ENCODE measurements around the gene PTTG1IP.
"Not testable (repeated sequence)": the region's sequence is repeated elsewhere in the genome, so short reads cannot be mapped to it uniquely, and the experiment has no call there.

Gene PTTG1IP

DNA sequence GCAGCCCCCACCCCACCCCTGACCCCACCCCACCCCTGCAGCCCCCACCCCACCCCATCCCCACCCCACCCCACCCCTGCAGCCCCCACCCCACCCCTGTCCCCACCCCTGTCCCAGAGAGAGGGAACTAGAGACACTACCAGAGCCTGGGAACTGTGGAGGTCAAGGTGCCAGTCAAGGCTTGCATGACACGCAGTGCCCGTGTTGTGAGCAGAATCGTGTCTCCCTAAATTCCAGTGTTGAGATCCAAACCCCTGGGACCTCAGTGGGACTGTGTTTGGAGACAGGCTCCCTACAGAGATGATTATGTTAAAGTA lies 37.2 kb downstream of the PTTG1IP start:
- CTCF ChIA-PET: no interaction called here
- no peak for DNase-seq (ENCODE audit: extremely low spot score)
- TF ChIP-seq, protein P1, sequence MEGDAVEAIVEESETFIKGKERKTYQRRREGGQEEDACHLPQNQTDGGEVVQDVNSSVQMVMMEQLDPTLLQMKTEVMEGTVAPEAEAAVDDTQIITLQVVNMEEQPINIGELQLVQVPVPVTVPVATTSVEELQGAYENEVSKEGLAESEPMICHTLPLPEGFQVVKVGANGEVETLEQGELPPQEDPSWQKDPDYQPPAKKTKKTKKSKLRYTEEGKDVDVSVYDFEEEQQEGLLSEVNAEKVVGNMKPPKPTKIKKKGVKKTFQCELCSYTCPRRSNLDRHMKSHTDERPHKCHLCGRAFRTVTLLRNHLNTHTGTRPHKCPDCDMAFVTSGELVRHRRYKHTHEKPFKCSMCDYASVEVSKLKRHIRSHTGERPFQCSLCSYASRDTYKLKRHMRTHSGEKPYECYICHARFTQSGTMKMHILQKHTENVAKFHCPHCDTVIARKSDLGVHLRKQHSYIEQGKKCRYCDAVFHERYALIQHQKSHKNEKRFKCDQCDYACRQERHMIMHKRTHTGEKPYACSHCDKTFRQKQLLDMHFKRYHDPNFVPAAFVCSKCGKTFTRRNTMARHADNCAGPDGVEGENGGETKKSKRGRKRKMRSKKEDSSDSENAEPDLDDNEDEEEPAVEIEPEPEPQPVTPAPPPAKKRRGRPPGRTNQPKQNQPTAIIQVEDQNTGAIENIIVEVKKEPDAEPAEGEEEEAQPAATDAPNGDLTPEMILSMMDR (IDR thresholded peaks at IDR 0.05; ENCODE audit: control extremely low read depth, extremely low read depth, low read depth, missing control alignments): no peak
- POLR2A ChIA-PET: no interaction called here

DNA sequence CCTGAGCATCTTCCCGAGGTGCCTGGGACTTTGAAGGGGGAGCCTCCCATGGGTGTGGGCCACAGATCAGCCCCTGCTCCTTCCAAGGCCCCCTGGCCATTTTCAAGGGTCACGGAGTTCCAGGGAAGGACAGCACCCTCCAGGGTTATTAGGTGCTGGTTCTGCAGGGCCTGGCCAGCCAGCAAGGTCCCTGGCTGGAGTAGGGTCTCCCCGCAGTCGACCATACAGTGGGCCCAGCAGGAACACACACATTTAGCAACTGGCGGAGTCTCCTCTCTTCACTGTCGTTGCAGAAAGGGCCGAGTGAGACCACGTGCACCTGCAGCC lies 37.9 kb downstream of the PTTG1IP start:
- TF ChIP-seq, protein P1 (IDR thresholded peaks at IDR 0.05; ENCODE audit: control extremely low read depth, extremely low read depth, low read depth, missing control alignments): no peak
- DNase-seq (ENCODE audit: extremely low spot score): no peak
- ChIA-PET CTCF (no interaction called here), POLR2A (no interaction called here)

DNA sequence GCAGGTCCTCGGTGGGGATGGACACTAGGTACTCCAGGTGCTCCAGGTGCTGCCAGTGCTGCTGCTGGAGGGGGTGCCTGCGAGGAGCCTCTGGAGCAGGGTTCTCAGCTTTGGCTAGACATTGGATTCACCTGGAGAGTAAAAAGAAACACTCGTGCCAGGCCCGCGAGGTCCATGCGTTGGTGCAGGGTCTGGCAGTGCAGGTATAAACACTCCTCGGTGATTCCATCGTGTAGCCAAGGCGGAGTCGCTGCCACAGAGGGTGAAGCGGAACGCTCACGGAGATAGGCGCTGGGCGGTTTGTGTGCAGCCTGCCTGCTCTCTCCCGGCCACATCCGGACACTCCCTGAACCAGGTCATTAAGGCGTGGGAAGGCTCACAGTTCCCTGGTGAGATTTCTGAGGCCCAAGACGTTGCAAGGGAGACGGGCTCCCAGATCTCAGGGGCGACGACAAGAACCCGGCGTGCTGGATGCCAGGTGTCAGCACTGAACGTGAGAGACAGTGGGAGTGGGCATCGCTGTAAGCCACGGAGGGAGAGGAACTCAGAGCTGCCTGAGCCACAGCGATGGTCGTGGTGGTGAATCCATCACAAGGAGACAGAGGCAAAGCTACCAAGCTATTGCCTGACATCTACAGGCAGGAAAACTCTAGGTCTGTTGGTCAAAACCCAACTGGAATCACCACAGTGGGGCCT lies 38.4 kb downstream of the PTTG1IP start:
- no peak for DNase-seq (ENCODE audit: extremely low spot score)
- TF ChIP-seq, protein P1 (IDR thresholded peaks at IDR 0.05; ENCODE audit: control extremely low read depth, extremely low read depth, low read depth, missing control alignments): no peak
- POLR2A ChIA-PET: no interaction called here
- CTCF ChIA-PET: no interaction called here

DNA sequence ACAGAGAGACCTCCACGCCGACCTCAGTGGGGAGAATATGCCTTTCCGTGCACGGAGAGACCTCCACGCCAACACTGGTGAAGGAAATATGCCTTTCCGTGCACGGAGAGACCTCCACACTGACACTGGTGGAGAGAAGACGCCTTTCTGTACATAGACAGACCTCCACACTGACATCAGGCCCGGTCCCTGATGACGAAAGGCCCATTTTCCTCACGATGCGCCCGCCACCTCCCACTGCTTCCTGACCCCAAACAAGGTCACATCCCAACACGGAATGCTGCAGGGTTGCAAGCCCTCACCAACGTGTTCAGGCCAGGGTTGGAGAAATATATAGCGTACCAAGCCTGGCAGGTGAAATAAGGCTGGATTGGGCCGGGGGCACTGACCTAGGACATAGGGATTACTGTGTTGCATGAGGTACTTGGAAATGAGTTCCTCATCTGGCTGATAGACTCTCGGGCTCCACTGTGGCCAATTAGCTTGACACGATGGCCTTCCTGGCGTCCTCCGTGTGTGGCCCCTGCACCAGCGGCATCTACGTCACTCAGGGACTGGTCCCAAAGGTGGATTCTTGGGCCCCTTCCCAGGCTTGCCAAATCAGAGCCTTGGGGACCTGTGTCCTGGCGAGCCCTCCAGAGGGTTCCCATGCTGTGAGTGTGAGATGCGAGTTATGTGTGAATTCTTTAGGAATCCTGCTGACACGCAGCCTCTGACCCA lies 39.1 kb downstream of the PTTG1IP start:
- TF ChIP-seq, protein P1 (IDR thresholded peaks at IDR 0.05; ENCODE audit: control extremely low read depth, extremely low read depth, low read depth, missing control alignments): no peak
- no peak for DNase-seq (ENCODE audit: extremely low spot score)
- CTCF ChIA-PET: no interaction called here
- POLR2A ChIA-PET: no interaction called here

DNA sequence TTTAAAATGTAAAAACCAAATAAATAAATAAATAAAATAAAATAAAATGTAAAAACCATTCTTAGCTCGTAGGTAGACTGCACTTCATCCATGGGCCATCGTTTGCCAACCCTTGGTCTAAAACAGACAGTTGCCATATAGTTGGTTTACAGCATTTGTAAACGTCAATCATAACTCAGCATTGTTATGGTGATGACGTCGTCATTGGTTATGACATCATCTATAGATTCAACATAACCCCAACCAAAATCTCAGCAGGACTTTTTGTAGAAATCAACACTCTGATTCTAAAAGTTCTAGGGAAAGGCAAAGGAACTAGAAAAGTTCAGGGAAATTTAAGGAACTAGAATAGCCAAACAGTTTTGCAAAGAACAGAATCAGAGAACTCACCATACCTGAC lies 39.8 kb downstream of the PTTG1IP start:
- ChIA-PET CTCF (no interaction called here), POLR2A (no interaction called here)
- TF ChIP-seq, protein P1 (IDR thresholded peaks at IDR 0.05; ENCODE audit: control extremely low read depth, extremely low read depth, low read depth, missing control alignments): no peak
- no peak for DNase-seq (ENCODE audit: extremely low spot score)

DNA sequence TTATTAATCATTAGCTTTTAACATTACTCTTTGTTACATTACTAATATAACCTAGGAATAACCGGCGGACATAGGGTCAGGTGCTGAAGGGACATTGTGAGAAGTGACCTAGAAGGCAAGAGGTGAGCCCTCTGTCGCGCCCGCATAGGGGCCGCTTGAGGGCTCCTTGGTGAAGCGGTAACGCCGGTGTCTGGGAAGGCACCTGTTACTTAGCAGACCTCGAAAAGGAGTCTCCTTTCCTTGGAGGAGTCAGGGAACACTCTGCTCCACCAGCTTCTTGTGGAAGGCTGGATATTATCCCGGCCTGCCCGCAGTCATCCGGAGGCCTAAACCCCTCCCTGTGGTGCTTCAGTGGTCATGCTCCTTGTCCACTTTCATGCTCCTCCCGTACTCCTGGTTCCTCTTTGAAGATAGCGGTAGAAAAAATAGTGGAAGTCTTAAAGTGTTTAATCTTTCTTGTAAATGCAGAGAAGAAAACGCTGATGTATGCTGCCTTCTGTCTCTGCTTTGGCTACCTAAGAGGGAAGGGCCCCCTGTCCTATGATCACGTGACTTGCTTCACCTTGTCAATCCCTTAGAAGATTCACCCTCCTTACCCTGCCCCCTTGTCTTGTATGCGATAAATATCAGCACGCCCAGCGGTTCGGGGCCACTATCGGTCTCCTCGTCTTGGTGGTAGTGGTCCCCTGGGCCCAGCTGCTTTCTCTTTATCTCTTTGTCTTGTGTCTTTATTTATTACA lies 40.8 kb downstream of the PTTG1IP start:
- POLR2A ChIA-PET; CTCF ChIA-PET; DNase-seq (ENCODE audit: extremely low spot score): not testable (repeated sequence)

DNA sequence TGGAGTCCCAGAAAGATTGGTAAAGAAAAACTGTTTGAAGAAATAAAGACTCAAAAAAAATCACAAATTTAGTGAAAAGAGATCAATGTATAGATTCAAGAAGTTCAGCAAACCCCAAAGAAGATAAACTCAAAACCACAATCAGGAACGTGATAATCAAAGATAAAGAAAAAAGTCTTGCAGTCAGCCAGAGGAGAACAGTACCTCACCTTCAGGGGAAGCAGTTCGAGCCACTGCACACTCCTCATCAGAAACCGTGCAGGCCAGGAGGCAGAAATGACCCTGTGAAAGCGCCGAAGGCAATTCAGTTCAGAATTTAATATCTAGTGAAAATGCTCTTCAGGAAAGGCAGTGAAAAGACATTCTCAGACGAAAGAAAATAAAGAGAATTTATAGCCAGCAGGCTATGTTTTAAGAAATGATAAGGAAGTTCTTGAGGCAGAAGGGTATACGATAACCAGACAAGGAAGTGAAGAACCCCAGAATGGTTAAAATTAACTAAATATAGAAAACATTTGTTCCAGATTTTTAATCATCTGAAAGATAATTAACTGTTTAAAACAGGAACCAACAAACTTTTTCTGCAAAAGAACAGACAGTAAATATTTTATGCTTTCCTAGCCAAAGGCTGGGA lies 42.1 kb downstream of the PTTG1IP start:
- POLR2A ChIA-PET: no interaction called here
- TF ChIP-seq, protein P1 (IDR thresholded peaks at IDR 0.05; ENCODE audit: control extremely low read depth, extremely low read depth, low read depth, missing control alignments): no peak
- CTCF ChIA-PET: no interaction called here
- no peak for DNase-seq (ENCODE audit: extremely low spot score)
